ENCODE measurements around the gene MRPL9.

GRCh38 chr1:151776665-151777062 is 13.4 kb upstream of the MRPL9 start:
- TF ChIP-seq CTCF (IDR thresholded peaks at IDR 0.05; ENCODE audit: low read length) (no peak), EZH2 (IDR thresholded peaks at IDR 0.05; ENCODE audit: borderline replicate concordance, low read length) (no peak)

All from OCI-LY1 (cell line).